ENCODE results near the gene TRIM63.

The TRIM63 gene

GRCh38 chr1:26102119-26102518 lies 34.7 kb upstream of the TRIM63 start:
- no peak for TF ChIP-seq EP300 (IDR thresholded peaks at IDR 0.05; ENCODE audit: borderline replicate concordance)

DNA sequence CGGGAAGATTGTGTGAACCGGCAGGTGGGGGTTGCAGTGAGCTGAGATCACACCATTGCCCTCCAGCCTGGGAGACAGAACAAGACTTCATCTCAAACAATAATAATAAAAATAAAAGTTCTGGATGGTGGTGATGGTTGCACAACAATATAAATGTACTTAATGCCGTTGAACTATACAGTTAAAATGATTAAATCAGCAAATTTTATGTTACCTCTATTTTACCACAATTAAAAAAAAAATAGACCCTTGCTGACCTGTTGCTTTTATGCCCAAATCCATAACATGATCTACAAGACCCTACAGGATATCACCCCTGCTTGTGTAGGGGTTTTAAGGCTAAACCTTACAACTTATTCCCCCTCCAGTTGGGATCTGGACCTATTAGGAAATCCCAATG lies 32.4 kb upstream of the TRIM63 start:
- TF ChIP-seq TCF12 (IDR thresholded peaks at IDR 0.05; ENCODE audit: low read depth) (no peak), REST (IDR thresholded peaks at IDR 0.05; ENCODE audit: low read depth) (no peak), NFIC (IDR thresholded peaks at IDR 0.05) (no peak), EGR1 (IDR thresholded peaks at IDR 0.05) (no peak), CEBPB (IDR thresholded peaks at IDR 0.05) (no peak), YY1 (IDR thresholded peaks at IDR 0.05; ENCODE audit: low read depth) (no peak), TAF1 (IDR thresholded peaks at IDR 0.05; ENCODE audit: low read depth) (no peak), ZBTB7A (IDR thresholded peaks at IDR 0.05; ENCODE audit: low read depth) (no peak), MAX (IDR thresholded peaks at IDR 0.05) (no peak), EP300 (IDR thresholded peaks at IDR 0.05; ENCODE audit: borderline replicate concordance) (no peak), FOXM1 (IDR thresholded peaks at IDR 0.05; ENCODE audit: borderline replicate concordance, low read depth) (no peak), RAD21 (IDR thresholded peaks at IDR 0.05; ENCODE audit: low read depth) (no peak), TEAD4 (IDR thresholded peaks at IDR 0.05) (no peak), CREB1 (IDR thresholded peaks at IDR 0.05; ENCODE audit: low read depth) (no peak)
- TF ChIP-seq, protein P1, sequence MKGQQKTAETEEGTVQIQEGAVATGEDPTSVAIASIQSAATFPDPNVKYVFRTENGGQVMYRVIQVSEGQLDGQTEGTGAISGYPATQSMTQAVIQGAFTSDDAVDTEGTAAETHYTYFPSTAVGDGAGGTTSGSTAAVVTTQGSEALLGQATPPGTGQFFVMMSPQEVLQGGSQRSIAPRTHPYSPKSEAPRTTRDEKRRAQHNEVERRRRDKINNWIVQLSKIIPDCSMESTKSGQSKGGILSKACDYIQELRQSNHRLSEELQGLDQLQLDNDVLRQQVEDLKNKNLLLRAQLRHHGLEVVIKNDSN (IDR thresholded peaks at IDR 0.05), result no peak

DNA sequence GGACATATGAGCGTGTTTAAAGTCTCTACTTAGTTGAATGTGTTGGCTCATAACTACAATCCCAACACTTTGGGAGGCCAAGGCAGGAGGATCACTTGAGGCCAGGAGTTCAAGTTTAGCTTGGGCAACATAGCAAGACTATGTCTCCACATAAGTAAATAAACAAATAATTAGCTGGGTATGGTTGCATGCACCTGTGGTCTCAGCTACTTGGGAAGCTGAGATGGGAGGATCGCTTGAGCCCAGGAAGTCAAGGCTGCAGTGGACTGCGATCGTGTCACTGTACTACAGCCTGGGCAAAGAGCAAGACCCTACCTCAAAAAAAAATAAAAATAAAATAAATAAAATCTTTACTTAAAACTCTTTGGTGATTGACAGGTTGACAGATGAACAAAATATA lies 31.2 kb upstream of the TRIM63 start:
- TF ChIP-seq REST (IDR thresholded peaks at IDR 0.05; ENCODE audit: low read depth) (no peak), CREB1 (IDR thresholded peaks at IDR 0.05; ENCODE audit: low read depth) (no peak), RAD21 (IDR thresholded peaks at IDR 0.05; ENCODE audit: low read depth) (no peak), TEAD4 (IDR thresholded peaks at IDR 0.05) (no peak), FOXM1 (IDR thresholded peaks at IDR 0.05; ENCODE audit: borderline replicate concordance, low read depth) (no peak)
- TF ChIP-seq, protein P1 (IDR thresholded peaks at IDR 0.05), result no peak

- TF ChIP-seq CEBPB (IDR thresholded peaks at IDR 0.05) (no peak), YY1 (IDR thresholded peaks at IDR 0.05; ENCODE audit: low read depth) (no peak), REST (IDR thresholded peaks at IDR 0.05; ENCODE audit: low read depth) (no peak), ZBTB7A (IDR thresholded peaks at IDR 0.05; ENCODE audit: low read depth) (no peak), RAD21 (IDR thresholded peaks at IDR 0.05; ENCODE audit: low read depth) (no peak), TAF1 (IDR thresholded peaks at IDR 0.05; ENCODE audit: low read depth) (no peak), NFIC (IDR thresholded peaks at IDR 0.05) (no peak), EGR1 (IDR thresholded peaks at IDR 0.05) (no peak), TEAD4 (IDR thresholded peaks at IDR 0.05) (no peak), TCF12 (IDR thresholded peaks at IDR 0.05; ENCODE audit: low read depth) (no peak), CREB1 (IDR thresholded peaks at IDR 0.05; ENCODE audit: low read depth) (no peak), MAX (IDR thresholded peaks at IDR 0.05) (no peak), EP300 (IDR thresholded peaks at IDR 0.05; ENCODE audit: borderline replicate concordance) (no peak), FOXM1 (IDR thresholded peaks at IDR 0.05; ENCODE audit: borderline replicate concordance, low read depth) (no peak)
- TF ChIP-seq, protein P1 (IDR thresholded peaks at IDR 0.05), result no peak
Observed at GRCh38 chr1:26097696-26098095, 30.3 kb upstream of the TRIM63 start.
